Sigmoid colon (tissue), 7 donors: ENCODE results near the gene CPNE4. TPM values are rescaled to one million over a fixed set of nuclear protein-coding genes. Genes with fewer than 3 reads are reported as not detected.

ENCODE experiments used
- DNase-seq: peaks from one replicate; pipeline ENCODE4 v3.0.0-alpha.2; 2019
- H3K27ac ChIP-seq, 4 donors: fragments of 200-600 bp; sonication (generic); one replicate each; pipeline ENCODE4 v1.5.1; 2016 to 2019; ENCODE audit warnings: mild to moderate bottlenecking in 1 of 4
- H3K27me3 ChIP-seq, 3 donors: fragments of 200-600 bp; sonication (generic); one replicate each; pipeline ENCODE4 v1.5.1; 2019; ENCODE audit warnings: mild to moderate bottlenecking in 1 of 3
- H3K36me3 ChIP-seq, 4 donors: fragments of 200-600 bp; sonication (generic); one replicate each; pipeline ENCODE4 v1.5.1; 2016 to 2019
- H3K4me1 ChIP-seq, 4 donors: fragments of 200-600 bp; sonication (generic); one replicate each; pipeline ENCODE4 v1.5.1; 2017 to 2019
- H3K4me3 ChIP-seq, 4 donors: fragments of 200-600 bp; sonication (generic); one replicate each; pipeline ENCODE4 v1.5.1; 2017 to 2019; ENCODE audit warnings: mild to moderate bottlenecking in 2 of 4, moderate library complexity in 1 of 4
- H3K9me3 ChIP-seq, 4 donors: fragments of 200-600 bp in 3 of 4; sonication (generic) in 3 of 4; one replicate each; pipeline versions ENCODE4 v1.5.1 to v1.6.1; 2013 to 2019
- CTCF ChIP-seq, 4 experiments: fragments of 450-650 bp in 3 of 4; fragments of 200-600 bp in 1 of 4; IDR thresholded peaks; one replicate each; pipeline ENCODE4 v1.5.1; 2016 to 2019; ENCODE audit warnings: antibody characterized with exemption in 4 of 4, mild to moderate bottlenecking in 3 of 4, moderate library complexity in 2 of 4
- EP300 ChIP-seq, 4 donors: sonication (generic); formaldehyde crosslinking; IDR thresholded peaks; one replicate each; pipeline ENCODE4 v1.6.1; 2017; ENCODE audit warnings: antibody characterized with exemption in 4 of 4
- POLR2A ChIP-seq, 2 donors: fragments of 450-650 bp; IDR thresholded peaks; one replicate each; pipeline ENCODE4 v1.6.1; 2016; ENCODE audit warnings: antibody characterized with exemption in 2 of 2, mild to moderate bottlenecking in 2 of 2, moderate library complexity in 2 of 2
- POLR2AphosphoS5 ChIP-seq, 4 donors: sonication (generic); formaldehyde crosslinking; IDR thresholded peaks; one replicate each; pipeline ENCODE4 v1.6.1; 2017; ENCODE audit warnings: antibody characterized with exemption in 4 of 4
- WGBS, 2 donors: extraction: QIAGEN DNeasy Blood & Tissue Kit; methylation state at CpG; one replicate each; pipeline ENCODE4 v1.1.7; 2013; 5-methylcytosine and 5-hydroxymethylcytosine counted together
- intact Hi-C: fragments of 100-400 bp; cut with DNase I; formaldehyde crosslinking; loops from one replicate; pipeline ENCODE4 v1.15.1; 2023
- polyA plus RNA-seq, 3 donors: library from polyadenylated mRNA; stranded (reverse); fragments of 200-250 nt; gene quantifications; one replicate each; pipeline ENCODE4 v1.2.3, GENCODE V29; 2013
- total RNA-seq, 4 donors: library from RNA; depleted of rRNA; stranded (reverse); fragments of >200 nt; gene quantifications; one replicate each; pipeline ENCODE4 v1.1.0, GENCODE V29; 2016
- donor health status: healthy with polysubstance abuse.
- donor health status: Bipolar disorder and iron deficiency.
- donor health status: healthy.

Gene CPNE4
- under 1 TPM in 3 of 4 donors, not detected in 1; 0.33 to 0.71 (median 0.54) TPM for total RNA-seq
- 1 to 10 TPM in 1 of 3 donors, under 1 TPM in 1, not detected in 1; 0.23 to 1.1 TPM for polyA plus RNA-seq

GRCh38 chr3:132034486-132035464 lies at the start of gene CPNE4:
Gene CPNE4 (minus strand): TSS chr3:132035014.
- TF ChIP-seq CTCF (IDR thresholded peaks at IDR 0.05) (peak in 2 of 4 experiments; percentile 17 to 18), POLR2A (IDR thresholded peaks at IDR 0.05) (no peak)
- no peaks in the 10 kb centered on the region for H3K36me3 ChIP-seq
- WGBS, 2 donors = 5 to 8% methylated on average over 49 of the region's 49 CpGs
- peak; percentile 68 for DNase-seq
- peaks cover 0 to 10% (median 9%) of the 10 kb centered on the region in 4 donors for H3K4me1 ChIP-seq
- H3K27ac ChIP-seq = no peak within 1 kb of the TSS
- no peaks in the 10 kb centered on the region for H3K9me3 ChIP-seq
- H3K27me3 ChIP-seq = peaks cover 18 to 67% (median 46%) of the 10 kb centered on the region in 3 donors
- H3K4me3 ChIP-seq = peak within 1 kb of the TSS in 1 of 4 donors; percentile 18
- intact Hi-C loops = no loop called here

- 60 to 76% methylated on average over 6 of the region's 6 CpGs for WGBS, 2 donors
Observed at GRCh38 chr3:132083583-132084279, 48.9 kb upstream of the CPNE4 start.

GRCh38 chr3:132083159-132083558 lies 48.3 kb upstream of the CPNE4 start:
- intact Hi-C loops = no loop called here
- WGBS, 2 donors = 40 to 65% methylated on average over 3 of the region's 3 CpGs
- H3K27me3 ChIP-seq = no peaks in the 10 kb centered on the region
- TF ChIP-seq EP300 (IDR thresholded peaks at IDR 0.05) = no peak
- no peak for TF ChIP-seq POLR2AphosphoS5 (IDR thresholded peaks at IDR 0.05)
- no peak for TF ChIP-seq POLR2A (IDR thresholded peaks at IDR 0.05)
- no peak for TF ChIP-seq CTCF (IDR thresholded peaks at IDR 0.05)
- H3K4me1 ChIP-seq = no peaks in the 10 kb centered on the region
- no peaks in the 10 kb centered on the region for H3K36me3 ChIP-seq
- H3K9me3 ChIP-seq = no peaks in the 10 kb centered on the region
- no peak overlapping the region for H3K27ac ChIP-seq
- DNase-seq = no peak
- H3K4me3 ChIP-seq = no peak overlapping the region

More at GRCh38 chr3:132083583-132084279, 48.9 kb upstream of the CPNE4 start:
- H3K4me3 ChIP-seq = no peak overlapping the region
- no peak overlapping the region for H3K27ac ChIP-seq
- H3K4me1 ChIP-seq = no peaks in the 10 kb centered on the region
- no peaks in the 10 kb centered on the region for H3K9me3 ChIP-seq
- H3K27me3 ChIP-seq = no peaks in the 10 kb centered on the region
- TF ChIP-seq POLR2A (IDR thresholded peaks at IDR 0.05) (no peak), EP300 (IDR thresholded peaks at IDR 0.05) (no peak), POLR2AphosphoS5 (IDR thresholded peaks at IDR 0.05) (no peak), CTCF (IDR thresholded peaks at IDR 0.05) (no peak)
- intact Hi-C loops = no loop called here
- DNase-seq = no peak
- no peaks in the 10 kb centered on the region for H3K36me3 ChIP-seq

GRCh38 chr3:132079147-132079546 lies 44.3 kb upstream of the CPNE4 start:
- 36 to 63% methylated on average over 1 of the region's 1 CpG for WGBS, 2 donors
- H3K4me3 ChIP-seq = no peak overlapping the region
- intact Hi-C loops = no loop called here
- no peaks in the 10 kb centered on the region for H3K36me3 ChIP-seq
- no peak overlapping the region for H3K27ac ChIP-seq
- H3K9me3 ChIP-seq = no peaks in the 10 kb centered on the region
- no peaks in the 10 kb centered on the region for H3K27me3 ChIP-seq
- TF ChIP-seq CTCF (IDR thresholded peaks at IDR 0.05) = no peak
- TF ChIP-seq EP300 (IDR thresholded peaks at IDR 0.05) = no peak
- no peak for TF ChIP-seq POLR2AphosphoS5 (IDR thresholded peaks at IDR 0.05)
- no peak for TF ChIP-seq POLR2A (IDR thresholded peaks at IDR 0.05)
- H3K4me1 ChIP-seq = no peaks in the 10 kb centered on the region
- no peak for DNase-seq
